ENCODE measurements around the gene DGAT2. TPM values are rescaled to one million over a fixed set of nuclear protein-coding genes. Genes with fewer than 3 reads are reported as not detected.

The DGAT2 gene
- total RNA-seq, 1 donor from 2014 or later: 2.6 TPM

DNA sequence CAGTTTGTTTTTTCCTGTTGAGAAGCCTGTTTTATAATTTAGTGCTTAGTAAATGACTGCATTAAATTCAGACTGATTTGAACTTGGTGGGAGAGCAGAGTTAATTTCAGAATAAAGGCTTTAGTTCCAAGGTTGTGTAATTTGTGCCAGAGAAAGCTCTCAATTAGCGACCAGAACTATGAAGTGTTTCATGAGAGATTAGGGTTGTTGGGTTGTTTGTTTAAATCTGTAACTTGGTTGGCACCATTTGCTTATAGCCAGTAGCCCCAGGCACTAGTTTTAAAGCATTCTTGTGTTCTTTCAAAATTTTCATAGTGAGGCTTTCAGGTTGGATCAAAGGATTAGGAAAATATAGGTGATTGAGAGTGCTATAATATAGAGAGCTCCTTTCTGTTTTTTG is 71.9 kb downstream of the DGAT2 start:
- TF ChIP-seq, protein P1, sequence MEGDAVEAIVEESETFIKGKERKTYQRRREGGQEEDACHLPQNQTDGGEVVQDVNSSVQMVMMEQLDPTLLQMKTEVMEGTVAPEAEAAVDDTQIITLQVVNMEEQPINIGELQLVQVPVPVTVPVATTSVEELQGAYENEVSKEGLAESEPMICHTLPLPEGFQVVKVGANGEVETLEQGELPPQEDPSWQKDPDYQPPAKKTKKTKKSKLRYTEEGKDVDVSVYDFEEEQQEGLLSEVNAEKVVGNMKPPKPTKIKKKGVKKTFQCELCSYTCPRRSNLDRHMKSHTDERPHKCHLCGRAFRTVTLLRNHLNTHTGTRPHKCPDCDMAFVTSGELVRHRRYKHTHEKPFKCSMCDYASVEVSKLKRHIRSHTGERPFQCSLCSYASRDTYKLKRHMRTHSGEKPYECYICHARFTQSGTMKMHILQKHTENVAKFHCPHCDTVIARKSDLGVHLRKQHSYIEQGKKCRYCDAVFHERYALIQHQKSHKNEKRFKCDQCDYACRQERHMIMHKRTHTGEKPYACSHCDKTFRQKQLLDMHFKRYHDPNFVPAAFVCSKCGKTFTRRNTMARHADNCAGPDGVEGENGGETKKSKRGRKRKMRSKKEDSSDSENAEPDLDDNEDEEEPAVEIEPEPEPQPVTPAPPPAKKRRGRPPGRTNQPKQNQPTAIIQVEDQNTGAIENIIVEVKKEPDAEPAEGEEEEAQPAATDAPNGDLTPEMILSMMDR (IDR thresholded peaks at IDR 0.05; ENCODE audit: insufficient read depth, low read length, severe bottlenecking): no peak
- Histone ChIP-seq H3K27me3 (ENCODE audit: control insufficient read depth, insufficient read depth, low read length) (no peaks in the 10 kb centered on the region), H3K4me3 (ENCODE audit: low read depth, low read length) (no peak overlapping the region), H3K36me3 (ENCODE audit: control insufficient read depth, insufficient read depth, low read length) (no peaks in the 10 kb centered on the region)
- FAIRE-seq: no peak
- no peak for DNase-seq (ENCODE audit: low read depth)

DNA sequence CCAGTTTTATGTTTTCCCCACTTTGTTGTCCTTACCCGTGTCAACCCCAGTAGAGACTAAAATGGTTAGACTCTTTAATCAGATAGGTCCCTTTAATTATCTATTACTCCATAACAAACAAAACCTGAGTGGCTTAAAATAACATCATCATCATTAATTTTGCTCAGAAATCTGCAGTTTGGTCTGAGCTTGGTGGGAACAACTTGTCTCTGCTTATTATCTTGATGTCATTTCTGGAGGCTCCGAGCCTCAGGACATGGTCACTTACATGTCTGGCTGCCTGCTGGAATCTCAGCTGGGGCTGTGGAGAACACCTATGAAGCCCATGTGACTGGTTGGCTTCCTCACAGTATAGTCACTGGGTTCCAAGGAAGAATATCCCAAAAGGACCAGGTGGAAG is 73.2 kb downstream of the DGAT2 start:
- no peak for FAIRE-seq
- TF ChIP-seq, protein P1 (IDR thresholded peaks at IDR 0.05; ENCODE audit: insufficient read depth, low read length, severe bottlenecking): no peak

DNA sequence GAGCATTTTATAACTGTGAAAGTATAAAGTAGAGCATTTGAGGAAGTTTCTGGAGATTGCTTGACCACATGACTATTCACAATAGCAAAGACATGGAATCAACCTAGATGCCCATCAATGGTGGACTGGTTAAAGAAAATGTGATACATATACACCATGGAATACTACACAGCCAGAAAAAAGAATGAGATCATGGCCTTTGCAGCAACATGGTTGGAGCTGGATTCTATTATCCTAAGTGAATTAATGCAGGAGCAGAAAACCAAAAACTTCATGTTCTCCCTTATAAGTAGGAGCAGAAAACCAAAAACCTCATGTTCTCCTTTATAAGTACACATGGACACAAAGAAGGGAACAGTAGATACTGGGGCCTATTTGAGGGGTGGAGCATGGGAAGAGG is 76.7 kb downstream of the DGAT2 start:
- H3K36me3 ChIP-seq (ENCODE audit: control insufficient read depth, insufficient read depth, low read length): no peaks in the 10 kb centered on the region
- FAIRE-seq (no peak), DNase-seq (ENCODE audit: low read depth) (no peak)
- H3K4me3 ChIP-seq (ENCODE audit: low read depth, low read length): no peak overlapping the region
- H3K27me3 ChIP-seq (ENCODE audit: control insufficient read depth, insufficient read depth, low read length): no peaks in the 10 kb centered on the region
- TF ChIP-seq, protein P1 (IDR thresholded peaks at IDR 0.05; ENCODE audit: insufficient read depth, low read length, severe bottlenecking): no peak

More for the DNA sequence above, 73.2 kb downstream of the DGAT2 start:
- DNase-seq (ENCODE audit: low read depth): no peak
- no peaks in the 10 kb centered on the region for H3K36me3 ChIP-seq (ENCODE audit: control insufficient read depth, insufficient read depth, low read length)
- H3K4me3 ChIP-seq (ENCODE audit: low read depth, low read length): no peak overlapping the region
- no peaks in the 10 kb centered on the region for H3K27me3 ChIP-seq (ENCODE audit: control insufficient read depth, insufficient read depth, low read length)

- TF ChIP-seq, protein P1 (IDR thresholded peaks at IDR 0.05; ENCODE audit: insufficient read depth, low read length, severe bottlenecking): no peak
- H3K4me3 ChIP-seq (ENCODE audit: low read depth, low read length): no peak overlapping the region
- DNase-seq (ENCODE audit: low read depth) (no peak), FAIRE-seq (no peak)
- no peaks in the 10 kb centered on the region for H3K27me3 ChIP-seq (ENCODE audit: control insufficient read depth, insufficient read depth, low read length)
- no peaks in the 10 kb centered on the region for H3K36me3 ChIP-seq (ENCODE audit: control insufficient read depth, insufficient read depth, low read length)
Measured at GRCh38 chr11:75849894-75850293, 81.3 kb downstream of the DGAT2 start.

DNA sequence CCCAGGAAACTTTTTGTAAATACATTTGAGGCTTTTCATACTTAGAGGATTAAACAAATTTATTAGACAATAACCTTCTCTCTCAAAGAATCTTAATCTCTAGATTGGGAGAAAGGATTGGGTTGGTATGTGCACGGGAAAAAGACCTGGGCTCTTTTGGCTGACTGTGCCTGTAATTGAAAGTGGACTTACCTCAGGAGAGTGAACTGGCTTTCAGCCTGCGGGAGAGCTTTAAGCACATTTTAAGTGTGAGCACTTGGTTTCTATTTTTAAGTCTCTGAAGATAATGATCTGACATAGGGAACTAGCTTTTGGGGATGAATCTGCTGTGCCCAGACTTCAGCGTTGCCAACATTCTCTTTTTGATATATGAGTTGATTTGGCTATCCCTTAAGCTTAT is 82.2 kb downstream of the DGAT2 start:
- TF ChIP-seq, protein P1 (IDR thresholded peaks at IDR 0.05; ENCODE audit: insufficient read depth, low read length, severe bottlenecking): no peak
- Histone ChIP-seq H3K4me3 (ENCODE audit: low read depth, low read length) (no peak overlapping the region), H3K27me3 (ENCODE audit: control insufficient read depth, insufficient read depth, low read length) (no peaks in the 10 kb centered on the region), H3K36me3 (ENCODE audit: control insufficient read depth, insufficient read depth, low read length) (no peaks in the 10 kb centered on the region)
- FAIRE-seq: no peak
- DNase-seq (ENCODE audit: low read depth): no peak

Other genes starting within 250 kb of the DGAT2 start
- gene GDPD5, start 242.8 kb upstream of the DGAT2 start, total RNA-seq: 0.13 and 2.1 TPM in 2 replicates
- 80.8 and 86.9 TPM in 2 replicates for gene SERPINH1, start 206.5 kb upstream of the DGAT2 start, total RNA-seq
- gene MAP6, start 99.7 kb upstream of the DGAT2 start, total RNA-seq: 0.13 TPM in 1 of 2 replicates, not detected in the other
- not detected in 2 replicates for gene MOGAT2, start 50.9 kb upstream of the DGAT2 start, total RNA-seq
- 11.1 and 11.6 TPM in 2 replicates for gene UVRAG, start 46.4 kb downstream of the DGAT2 start, total RNA-seq